NCI-H1694 treated with DMSO at 0.1 percent for 48 hours (cell line): ENCODE data around the gene CAB39L.

Experiments
- DNase-seq: peaks from one replicate; lab custom pipeline; 2025; lab: John Stamatoyannopoulos, UW

The CAB39L gene

DNA sequence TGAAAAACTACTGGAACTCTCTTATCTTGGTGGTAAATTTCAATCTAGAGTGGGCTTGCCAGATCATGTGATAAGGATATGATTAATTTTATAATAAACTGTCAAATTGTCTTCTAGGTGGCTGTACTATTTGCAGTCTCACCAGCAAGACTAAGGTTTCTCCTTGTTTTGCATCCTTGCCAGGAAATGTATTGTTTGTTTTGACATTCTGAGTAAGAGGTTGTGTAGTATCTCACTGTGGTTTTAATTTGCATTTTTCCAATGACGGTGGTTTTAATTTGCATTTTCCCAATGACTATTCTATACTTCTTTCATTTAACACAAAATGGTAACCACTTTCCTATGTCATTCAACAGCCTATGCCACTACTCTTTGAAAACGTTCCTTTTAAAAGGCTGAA lies 2.0 kb downstream of the CAB39L start:
- no peak for DNase-seq

- DNase-seq, result no peak
Measured at GRCh38 chr13:49441312-49441711, 2.6 kb downstream of the CAB39L start.

- no peak for DNase-seq
Measured at GRCh38 chr13:49439609-49440008, 4.3 kb downstream of the CAB39L start.

DNA sequence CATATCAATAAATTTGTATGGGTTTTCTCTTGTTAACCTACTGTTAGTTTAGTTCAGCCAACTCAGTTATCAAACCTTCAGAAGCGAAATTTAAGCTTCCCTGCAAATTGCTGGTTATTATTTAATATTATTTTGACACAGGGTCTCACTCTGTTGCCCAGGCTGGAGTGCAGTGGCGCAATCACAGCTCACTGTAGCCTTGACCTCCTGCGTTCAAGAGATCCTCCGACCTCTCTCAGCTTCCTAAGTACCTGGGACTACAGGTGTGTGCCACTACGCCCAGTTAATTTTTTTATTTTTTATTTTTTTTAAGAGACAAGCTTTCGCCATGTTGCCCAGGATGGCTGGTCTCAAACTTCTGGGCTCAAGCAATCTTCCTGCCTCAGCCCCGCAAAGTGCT lies 6.2 kb downstream of the CAB39L start:
- DNase-seq, result no peak

DNA sequence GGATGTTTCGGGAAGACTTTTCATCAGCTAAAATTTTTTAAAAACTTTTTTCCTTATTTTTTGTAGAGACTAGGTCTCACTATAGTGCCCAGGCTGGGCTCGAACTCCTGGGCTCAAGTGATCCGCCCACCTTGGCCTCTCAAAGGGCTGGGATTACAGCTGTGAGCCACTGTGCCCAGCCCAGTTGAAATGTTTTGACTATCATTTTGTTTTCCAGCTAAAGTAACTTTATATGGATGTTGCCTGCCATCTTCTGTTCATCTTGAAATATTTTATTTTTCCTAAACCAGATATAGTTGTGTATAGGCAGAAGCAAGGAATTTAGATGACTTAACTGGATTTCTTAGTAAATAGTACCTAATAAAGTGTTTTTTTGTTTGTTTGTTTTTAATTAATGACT lies 7.0 kb downstream of the CAB39L start:
- DNase-seq, result no peak

DNA sequence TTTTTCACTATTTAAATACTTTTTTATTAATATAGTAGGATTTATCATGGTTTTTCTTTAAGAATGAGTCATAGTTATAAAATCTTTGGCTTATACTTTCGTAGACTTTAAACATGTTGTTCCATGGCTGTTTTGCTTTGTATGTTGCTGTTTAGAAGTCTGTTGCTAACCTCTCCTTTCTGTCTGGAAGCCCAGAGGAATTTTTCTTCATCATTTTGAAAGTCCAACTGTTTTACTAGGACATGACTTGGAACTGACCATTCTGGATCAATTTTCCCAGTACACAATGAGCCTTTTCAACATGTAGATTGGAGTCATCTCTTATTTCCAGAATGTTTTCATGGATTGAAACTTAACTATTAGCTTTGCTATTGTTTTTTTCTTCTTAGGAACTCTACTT lies 7.9 kb downstream of the CAB39L start:
- DNase-seq, result no peak

DNA sequence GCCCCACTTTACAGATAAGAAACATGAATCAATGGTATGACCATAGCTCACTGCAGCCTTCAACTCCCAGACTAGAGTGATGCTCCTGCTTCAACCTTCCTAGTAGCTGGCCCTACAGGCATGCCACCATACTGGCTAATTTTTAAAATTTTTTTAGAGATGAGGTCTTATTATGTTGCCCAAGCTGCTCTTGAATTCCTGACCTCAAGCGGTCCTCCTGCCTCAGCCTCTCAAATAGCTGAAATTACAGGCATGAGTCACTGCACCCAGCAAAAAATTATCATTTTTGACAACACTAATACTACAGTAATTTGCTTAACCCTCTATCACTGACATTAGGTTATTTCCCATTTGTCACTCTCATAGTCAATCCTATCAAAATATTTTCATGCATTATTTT lies 14.7 kb downstream of the CAB39L start:
- no peak for DNase-seq

- DNase-seq, result no peak
Measured at GRCh38 chr13:49428041-49428763, 15.7 kb downstream of the CAB39L start.

DNA sequence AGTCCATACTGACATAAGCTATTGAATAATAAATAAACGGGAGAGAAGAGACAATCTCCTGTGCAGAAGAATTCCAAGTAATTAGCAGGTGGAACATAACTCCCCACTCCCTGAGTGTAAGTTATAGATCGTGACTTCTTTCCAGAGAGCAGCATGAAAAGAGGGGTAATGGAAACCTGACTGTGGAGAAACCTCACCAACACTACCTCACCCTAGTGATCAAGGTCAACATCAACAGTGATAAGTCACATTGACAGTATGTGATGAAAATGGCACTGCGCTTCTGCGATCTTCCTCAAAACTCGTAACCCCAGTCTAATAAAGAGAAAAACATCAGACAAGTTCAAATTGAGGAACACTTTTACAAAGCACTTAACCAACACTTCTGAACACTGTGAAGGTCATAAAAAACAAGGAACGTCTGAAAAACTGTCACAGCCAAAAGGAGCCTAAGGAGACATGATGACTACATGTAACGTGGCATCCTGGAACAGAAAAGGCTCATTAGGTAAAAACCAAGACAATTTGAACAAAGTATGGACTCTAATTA lies 19.8 kb downstream of the CAB39L start:
- DNase-seq, result no peak

DNA sequence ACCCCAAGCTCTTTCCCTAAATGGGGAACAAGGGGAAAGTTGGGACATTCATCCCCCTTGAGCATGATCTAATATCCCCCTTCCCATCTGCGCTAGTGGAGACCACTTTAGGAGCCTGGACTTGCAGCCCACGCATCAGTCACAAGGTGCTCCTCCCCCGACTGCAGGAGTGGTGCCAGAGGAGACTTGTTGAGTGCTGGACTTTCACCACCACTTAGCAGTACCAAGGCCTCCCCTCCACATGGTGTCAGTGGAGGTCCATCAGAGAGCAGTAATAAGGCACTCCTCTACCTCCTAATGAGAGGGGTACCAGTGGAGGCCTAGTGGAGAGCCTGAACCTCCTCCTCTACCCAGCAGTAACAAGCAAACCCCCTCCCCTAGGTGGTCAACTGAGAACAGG lies 22.5 kb downstream of the CAB39L start:
- DNase-seq, result no peak

DNA sequence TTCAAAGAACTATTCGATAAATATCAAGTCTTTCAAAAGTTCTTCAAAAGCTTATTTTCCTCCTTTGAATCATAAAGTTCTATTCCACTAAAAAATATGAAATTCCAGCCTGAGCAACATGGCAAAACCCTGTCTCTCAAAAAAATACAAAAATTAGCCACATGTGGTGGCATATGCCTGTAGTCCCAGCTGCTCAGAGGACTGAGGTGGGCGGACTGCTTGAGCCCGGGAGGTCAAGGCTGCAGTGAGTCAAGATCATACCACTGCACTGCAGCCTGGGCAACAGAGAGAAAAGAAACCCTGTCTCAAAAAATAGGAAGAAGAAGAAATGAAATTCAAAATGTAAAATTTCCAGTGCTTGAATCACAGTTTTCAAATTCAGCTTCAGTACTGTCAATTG lies 24.6 kb downstream of the CAB39L start:
- DNase-seq, result no peak

GRCh38 chr13:49418206-49418605 lies 25.7 kb downstream of the CAB39L start:
- DNase-seq, result no peak

- no peak for DNase-seq
Measured at GRCh38 chr13:49417161-49417560, 26.7 kb downstream of the CAB39L start.

GRCh38 chr13:49412749-49413148 lies 31.1 kb downstream of the CAB39L start:
- DNase-seq, result no peak

- DNase-seq, result no peak
Measured at GRCh38 chr13:49411353-49411752, 32.5 kb downstream of the CAB39L start.

- DNase-seq, result no peak
Measured at GRCh38 chr13:49410477-49410876, 33.4 kb downstream of the CAB39L start.

- no peak for DNase-seq
Measured at GRCh38 chr13:49410006-49410405, 33.9 kb downstream of the CAB39L start.

DNA sequence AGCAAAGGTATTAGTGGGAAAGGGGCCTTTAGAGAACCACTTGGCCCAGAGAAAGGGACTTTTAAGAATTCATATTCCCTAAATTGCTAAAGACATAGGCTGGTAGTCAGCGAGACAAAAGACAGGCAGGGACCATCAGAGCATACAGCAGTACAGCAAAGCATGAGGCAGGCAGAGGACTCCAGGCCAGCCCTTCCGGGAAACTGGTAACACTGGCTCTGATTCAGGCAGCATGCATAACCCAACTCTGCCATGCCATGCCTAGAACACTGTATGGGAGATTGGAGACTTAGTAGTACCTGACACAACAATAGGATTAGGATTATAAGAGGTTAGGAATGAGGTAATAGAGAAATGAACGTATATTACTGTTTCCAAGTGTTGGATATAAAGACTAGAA lies 34.9 kb downstream of the CAB39L start:
- no peak for DNase-seq

DNA sequence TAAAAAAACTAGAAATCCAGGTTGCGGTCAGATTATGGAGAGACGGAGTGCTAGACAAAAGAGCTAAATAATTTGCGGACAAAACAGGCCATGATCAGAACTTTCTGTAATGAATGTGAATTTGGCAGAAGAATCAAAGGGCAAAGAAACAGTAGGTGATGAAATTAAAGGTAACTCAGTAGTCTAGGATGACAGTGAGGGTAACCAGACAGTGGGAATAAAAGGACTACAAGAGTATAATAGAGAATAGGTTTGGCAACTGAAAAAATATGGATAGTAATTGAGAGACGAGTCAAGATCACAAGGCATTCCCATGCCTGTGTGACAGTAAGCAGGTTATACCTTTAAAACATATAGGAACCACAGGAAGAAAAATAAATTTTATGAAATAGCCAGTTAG lies 35.9 kb downstream of the CAB39L start:
- DNase-seq, result no peak

DNA sequence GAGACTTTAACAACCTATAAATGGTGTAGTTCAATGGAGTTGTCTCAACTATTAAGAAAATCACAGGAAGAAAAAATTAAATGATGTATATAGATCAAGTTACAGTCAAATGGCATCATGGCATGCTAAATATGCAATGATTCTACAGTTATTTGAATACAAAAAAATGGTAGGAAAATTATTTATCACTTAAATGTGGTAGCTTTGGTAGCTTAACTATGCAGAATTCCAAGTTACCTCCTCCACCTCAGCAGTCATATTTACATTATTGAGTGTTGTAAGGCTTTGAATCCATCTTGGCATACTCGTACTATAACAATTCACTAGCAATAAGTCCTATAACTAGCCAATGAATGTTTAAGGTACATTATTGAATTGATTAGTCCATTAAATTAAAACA lies 36.8 kb downstream of the CAB39L start:
- no peak for DNase-seq

- no peak for DNase-seq
Measured at GRCh38 chr13:49404703-49405020, 39.2 kb downstream of the CAB39L start.

DNA sequence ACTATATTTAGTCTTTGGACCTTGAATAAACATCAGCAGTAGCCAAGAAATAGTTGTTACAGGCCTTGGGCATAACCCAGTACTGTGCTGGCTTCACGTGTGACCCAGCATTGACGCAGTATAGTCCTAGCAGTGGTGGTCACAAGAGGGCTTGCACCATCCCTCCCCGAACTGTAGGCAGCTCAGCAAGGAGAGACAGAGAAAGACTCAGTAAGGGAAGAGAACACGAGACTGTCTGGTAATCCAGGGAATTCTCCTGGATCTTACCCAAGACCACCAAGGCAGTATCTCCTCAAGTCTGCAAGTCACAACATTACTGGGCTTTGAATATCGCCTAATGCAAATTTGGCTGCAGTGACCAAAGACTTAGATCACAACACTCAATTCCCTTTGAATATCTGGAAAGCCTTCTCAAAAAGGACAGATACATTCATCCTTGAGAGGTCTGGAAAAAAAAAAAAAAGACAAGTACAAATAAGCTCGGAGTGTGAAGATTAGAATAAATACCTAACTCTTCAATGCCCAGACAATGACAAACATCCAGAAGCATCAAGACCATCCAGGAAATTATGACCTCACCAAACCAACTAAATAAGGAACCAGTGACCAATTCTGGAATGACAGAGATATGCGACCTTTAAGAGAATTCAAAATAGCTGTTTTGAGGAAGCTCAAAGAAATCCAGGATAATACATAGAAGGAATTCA lies 39.7 kb downstream of the CAB39L start:
- no peak for DNase-seq

GRCh38 chr13:49400755-49401659 lies 42.9 kb downstream of the CAB39L start:
- DNase-seq, result no peak
